Suprapubic skin (tissue), 4 donors: ENCODE measurements around the gene ST6GALNAC4. TPM values are rescaled to one million over a fixed set of nuclear protein-coding genes. Genes with fewer than 3 reads are reported as not detected.

ENCODE experiments used
- DNase-seq, 2 donors: peaks; one replicate each; pipeline ENCODE4 v3.0.0-alpha.2; 2019; ENCODE audit warnings: low spot score in 2 of 2
- H3K27ac ChIP-seq: fragments of 200-600 bp; sonication (generic); one replicate; pipeline ENCODE4 v1.5.1; 2019
- H3K27me3 ChIP-seq: fragments of 200-600 bp; sonication (generic); one replicate; pipeline ENCODE4 v1.5.1; 2019
- H3K36me3 ChIP-seq: fragments of 200-600 bp; sonication (generic); one replicate; pipeline ENCODE4 v1.5.1; 2019
- H3K4me1 ChIP-seq: fragments of 200-600 bp; sonication (generic); one replicate; pipeline ENCODE4 v1.5.1; 2019
- H3K4me3 ChIP-seq: fragments of 200-600 bp; sonication (generic); one replicate; pipeline ENCODE4 v1.5.1; 2019; ENCODE audit warnings: mild to moderate bottlenecking
- H3K9me3 ChIP-seq: fragments of 200-600 bp; sonication (generic); one replicate; pipeline ENCODE4 v1.5.1; 2019
- CTCF ChIP-seq, 2 donors: fragments of 200-600 bp in 1 of 2; fragments of 450-650 bp in 1 of 2; sonication (generic) in 1 of 2; IDR thresholded peaks; one replicate each; pipeline ENCODE4 v1.5.1; 2016 to 2019; ENCODE audit warnings: antibody characterized with exemption in 2 of 2, mild to moderate bottlenecking in 1 of 2, moderate library complexity in 1 of 2
- EP300 ChIP-seq: sonication (generic); formaldehyde crosslinking; IDR thresholded peaks from one replicate; pipeline ENCODE4 v1.6.1; 2017; ENCODE audit warnings: antibody characterized with exemption
- POLR2A ChIP-seq, 2 donors: fragments of 450-650 bp; IDR thresholded peaks; one replicate each; pipeline ENCODE4 v1.6.1; 2017; ENCODE audit warnings: antibody characterized with exemption in 2 of 2, mild to moderate bottlenecking in 2 of 2, moderate library complexity in 2 of 2
- POLR2AphosphoS5 ChIP-seq, 3 donors: sonication (generic); formaldehyde crosslinking; IDR thresholded peaks; one replicate each; pipeline ENCODE4 v1.6.1; 2017; ENCODE audit warnings: antibody characterized with exemption in 3 of 3
- WGBS: methylation state at CpG from one replicate; pipeline ENCODE4 v1.1.5; 2018; 5-methylcytosine and 5-hydroxymethylcytosine counted together
- total RNA-seq, 4 donors: library from RNA; depleted of rRNA; stranded (reverse); fragments of >200 nt; gene quantifications; one replicate each; pipeline ENCODE4 v1.1.0, GENCODE V29; 2016

ST6GALNAC4 gene
- total RNA-seq, 4 donors from 2014 or later: 14.6 to 25.2 (median 20.2) TPM

- TF ChIP-seq POLR2A (IDR thresholded peaks at IDR 0.05) (no peak), CTCF (IDR thresholded peaks at IDR 0.05) (no peak), EP300 (no peak), POLR2AphosphoS5 (IDR thresholded peaks at IDR 0.05) (no peak)
- Histone ChIP-seq H3K4me1 (peaks cover 55% of the 10 kb centered on the region), H3K36me3 (peaks cover 3% of the 10 kb centered on the region), H3K27ac (no peak within 1 kb of the TSS), H3K27me3 (peaks cover 3% of the 10 kb centered on the region), H3K4me3 (peak within 1 kb of the TSS; percentile 55), H3K9me3 (no peaks in the 10 kb centered on the region)
- DNase-seq: peak in 1 of 2 donors; percentile 90
- 3% methylated on average over 38 of the region's 70 CpGs for WGBS
Observed at GRCh38 chr9:127930231-127931091, 13.6 kb upstream of the ST6GALNAC4 start, which contains the start of gene PIP5KL1. PIP5KL1 (minus strand) TSS chr9:127930777; CDS start chr9:127930752, 25 bp downstream.

- WGBS: 61% methylated on average over 4 of the region's 10 CpGs
- Histone ChIP-seq H3K4me1 (peaks cover 52% of the 10 kb centered on the region), H3K36me3 (no peaks in the 10 kb centered on the region), H3K9me3 (no peaks in the 10 kb centered on the region), H3K4me3 (no peak overlapping the region), H3K27me3 (peaks cover 3% of the 10 kb centered on the region), H3K27ac (no peak overlapping the region)
- DNase-seq: no peak
- TF ChIP-seq POLR2A (IDR thresholded peaks at IDR 0.05) (no peak), EP300 (no peak), CTCF (IDR thresholded peaks at IDR 0.05) (no peak), POLR2AphosphoS5 (IDR thresholded peaks at IDR 0.05) (no peak)
Observed at GRCh38 chr9:127929625-127929979, 12.8 kb upstream of the ST6GALNAC4 start.

- Histone ChIP-seq H3K4me3 (no peak overlapping the region), H3K27me3 (peaks cover 3% of the 10 kb centered on the region), H3K9me3 (no peaks in the 10 kb centered on the region), H3K4me1 (peaks cover 52% of the 10 kb centered on the region), H3K36me3 (no peaks in the 10 kb centered on the region), H3K27ac (no peak overlapping the region)
- TF ChIP-seq POLR2A (IDR thresholded peaks at IDR 0.05) (no peak), EP300 (no peak), POLR2AphosphoS5 (IDR thresholded peaks at IDR 0.05) (no peak), CTCF (IDR thresholded peaks at IDR 0.05) (no peak)
- 61% methylated on average over 7 of the region's 11 CpGs for WGBS
- DNase-seq: no peak
Observed at GRCh38 chr9:127928676-127929624, 12.1 kb upstream of the ST6GALNAC4 start.

- Histone ChIP-seq H3K4me3 (peak overlapping the region; percentile 45), H3K4me1 (peaks cover 52% of the 10 kb centered on the region), H3K36me3 (no peaks in the 10 kb centered on the region), H3K9me3 (no peaks in the 10 kb centered on the region), H3K27me3 (peaks cover 3% of the 10 kb centered on the region), H3K27ac (no peak overlapping the region)
- TF ChIP-seq CTCF (IDR thresholded peaks at IDR 0.05) (no peak), EP300 (no peak), POLR2A (IDR thresholded peaks at IDR 0.05) (no peak), POLR2AphosphoS5 (IDR thresholded peaks at IDR 0.05) (no peak)
- no peak for DNase-seq
- WGBS: 33% methylated on average over 5 of the region's 24 CpGs
Observed at GRCh38 chr9:127927988-127928675, 11.3 kb upstream of the ST6GALNAC4 start.
